NCI-H526 (cell line): ENCODE measurements around the gene ZMYND11.
"Not testable (repeated sequence)": the region's sequence is repeated elsewhere in the genome, so short reads cannot be mapped to it uniquely, and the experiment has no call there.

Experiments used
- DNase-seq, 2 experiments: peaks; one replicate each; lab custom pipeline; 2025; lab: John Stamatoyannopoulos, UW

Gene ZMYND11

DNA sequence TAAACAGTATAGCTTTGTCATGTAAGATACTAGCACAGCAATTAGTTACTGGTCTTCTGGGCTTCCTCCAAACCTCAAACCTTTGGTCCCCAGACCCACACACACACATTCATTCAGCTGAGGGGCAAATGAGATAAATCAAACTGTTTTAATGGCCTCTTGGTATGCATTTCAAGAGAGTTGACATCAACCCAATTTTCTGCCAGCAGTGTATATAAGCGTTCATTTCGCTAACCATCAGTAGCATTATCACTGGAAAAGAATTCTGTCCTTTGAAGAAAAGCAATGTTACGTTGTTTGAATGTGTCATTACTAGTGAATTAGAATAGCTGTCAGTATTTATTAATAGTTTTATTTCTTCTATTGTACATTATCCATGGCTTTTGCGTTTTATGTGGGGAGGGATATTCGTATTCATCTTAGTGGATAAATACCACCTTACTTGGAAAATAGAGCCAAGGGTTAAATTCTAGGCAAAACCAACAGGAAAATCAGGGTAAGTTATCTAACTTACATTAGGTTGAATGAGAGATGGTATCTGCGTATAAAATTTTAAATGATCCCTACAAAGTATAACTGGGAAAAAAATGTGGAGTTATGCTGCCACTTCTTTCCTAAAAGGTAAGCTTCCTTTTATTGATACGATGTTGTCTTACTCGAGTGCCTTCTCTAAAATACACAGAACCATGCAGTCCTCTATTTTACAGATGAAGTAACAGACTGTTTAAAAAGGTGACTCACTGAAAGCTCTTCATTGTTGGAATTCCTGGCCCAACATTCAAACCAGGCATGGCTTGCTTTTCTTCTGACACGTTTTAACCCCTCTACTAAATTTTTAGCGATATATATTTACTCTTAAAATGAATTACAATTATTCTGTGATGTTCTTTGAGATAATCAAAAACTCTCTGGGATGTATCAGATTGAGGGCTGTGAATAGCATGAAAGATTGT is 2.0 kb upstream of the ZMYND11 start:
- no peak for DNase-seq

DNA sequence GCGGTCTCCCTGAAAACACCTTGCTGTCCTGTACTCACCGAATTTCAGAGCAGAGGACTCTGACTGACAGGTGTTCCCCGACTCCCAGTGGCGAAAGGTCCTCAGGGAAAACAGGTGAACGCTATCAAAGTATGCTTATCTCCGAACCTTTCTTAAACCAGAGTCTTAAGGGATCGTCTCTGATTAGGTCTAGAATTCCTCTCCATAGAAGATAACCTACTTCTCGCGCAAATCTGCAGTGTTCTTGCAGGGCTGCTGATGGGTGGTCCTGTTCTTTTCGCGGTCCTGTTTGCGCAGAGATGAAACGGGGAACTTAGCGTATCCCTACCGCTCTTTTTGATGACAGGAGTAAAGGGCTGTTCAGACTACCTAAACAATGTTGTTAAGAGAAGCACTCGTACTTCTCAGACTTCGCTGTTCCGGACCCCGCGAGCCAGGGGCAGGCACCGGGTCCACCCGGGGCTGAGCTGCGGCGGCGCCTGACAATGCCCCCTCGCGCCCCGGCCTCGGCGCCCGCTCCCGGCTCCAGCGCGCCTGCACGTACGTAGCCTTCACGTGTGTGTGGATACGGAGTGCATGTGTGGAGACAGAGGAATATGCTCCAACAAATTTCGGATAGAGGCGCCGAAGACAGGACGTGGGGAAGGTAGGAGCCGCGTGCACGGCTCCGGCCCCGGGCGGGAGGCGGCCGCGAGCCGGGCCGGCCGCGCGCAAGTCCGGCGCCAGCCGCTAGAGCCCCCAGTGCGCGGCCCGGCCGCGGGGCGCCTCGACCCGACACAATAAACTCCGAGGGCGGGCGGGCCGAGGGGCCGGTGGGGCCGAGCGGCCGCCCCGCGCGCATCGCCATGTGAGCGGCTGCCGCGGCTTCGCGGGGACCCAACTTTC is 766 bp upstream of the ZMYND11 start:
- peak; percentile 16 to 55 for DNase-seq

GRCh38 chr10:135601-136464 is 578 bp downstream of the ZMYND11 start:
- DNase-seq, result peak; percentile 44 to 58

DNA sequence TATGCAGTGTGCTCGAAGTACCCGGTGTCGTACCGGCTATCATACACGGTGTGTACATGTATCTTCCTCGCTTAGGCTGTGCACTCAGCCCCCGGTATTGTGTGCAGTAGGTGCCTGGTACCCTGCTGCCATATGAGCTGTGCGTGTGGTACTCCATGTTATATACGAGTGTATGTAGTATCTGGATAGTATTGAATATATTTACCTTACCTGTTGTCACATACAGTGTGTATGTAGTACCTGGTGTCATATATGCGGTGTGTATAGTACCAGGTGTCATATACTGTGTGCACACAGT is 1.2 kb downstream of the ZMYND11 start:
- no peak for DNase-seq

GRCh38 chr10:137031-137430 is 1.8 kb downstream of the ZMYND11 start:
- DNase-seq, result peak; percentile 36

GRCh38 chr10:137606-138005 is 2.4 kb downstream of the ZMYND11 start:
- no peak for DNase-seq

- no peak for DNase-seq
Measured at GRCh38 chr10:142371-142770, 7.1 kb downstream of the ZMYND11 start.

GRCh38 chr10:152915-153314 is 17.7 kb downstream of the ZMYND11 start:
- no peak for DNase-seq

GRCh38 chr10:154348-154747 is 19.1 kb downstream of the ZMYND11 start:
- DNase-seq, result no peak

DNA sequence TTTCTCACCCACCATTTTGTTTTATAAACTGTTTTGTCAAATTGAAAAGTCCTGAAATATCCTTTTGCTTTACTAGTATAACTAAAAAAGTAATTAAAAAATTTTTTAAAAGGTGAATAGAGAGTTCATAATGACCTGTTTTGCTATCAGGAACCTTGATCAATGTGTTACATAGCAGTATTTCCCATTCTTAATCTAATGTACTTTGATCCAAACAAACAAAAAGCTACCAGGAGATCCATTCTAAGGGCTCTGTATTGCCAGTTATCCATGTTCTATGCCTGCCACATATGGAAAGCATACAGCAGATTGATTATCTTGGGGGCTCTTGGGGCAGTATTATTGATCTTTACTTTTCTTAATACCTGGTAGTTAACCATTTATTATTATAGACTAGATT is 32.1 kb downstream of the ZMYND11 start:
- no peak for DNase-seq

DNA sequence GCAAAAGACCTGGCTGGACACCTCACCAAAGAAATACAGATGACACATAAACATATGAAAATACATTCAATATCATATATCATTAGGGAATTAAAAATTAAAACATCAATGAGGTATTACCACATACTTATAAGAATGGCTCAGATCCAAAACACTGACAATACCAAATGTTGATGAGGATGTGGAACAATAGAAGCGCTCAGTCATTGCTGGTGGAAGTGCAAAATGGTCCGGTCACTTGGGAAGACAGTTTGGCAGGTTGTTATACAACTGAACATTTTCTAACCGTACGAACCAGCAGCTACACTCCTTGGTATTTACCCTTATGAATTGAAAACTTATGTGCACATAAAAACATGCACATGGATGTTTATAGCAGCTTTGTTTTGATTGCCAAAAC is 38.5 kb downstream of the ZMYND11 start:
- DNase-seq, result no peak

- DNase-seq, result no peak
Measured at GRCh38 chr10:176677-177076, 41.4 kb downstream of the ZMYND11 start.

DNA sequence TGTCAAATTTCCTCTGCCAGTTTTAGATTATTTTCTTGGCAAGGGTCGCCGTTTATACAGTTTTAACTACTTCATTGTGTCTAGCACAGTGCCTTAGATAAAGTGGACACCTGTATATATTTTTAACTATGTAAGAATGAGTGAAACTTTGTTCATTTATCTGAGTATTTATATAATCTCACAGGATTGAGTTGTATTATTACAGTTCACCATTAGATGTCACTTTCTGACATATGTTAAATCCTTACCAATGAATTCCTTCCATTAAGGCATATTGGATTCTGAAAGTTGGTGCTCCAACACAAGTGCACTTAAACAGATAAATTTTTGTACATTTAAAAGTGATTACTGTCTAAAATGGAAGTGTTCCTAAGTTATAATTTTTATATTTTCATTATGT is 43.0 kb downstream of the ZMYND11 start:
- DNase-seq, result peak in 1 of 2 experiments; percentile 16

DNA sequence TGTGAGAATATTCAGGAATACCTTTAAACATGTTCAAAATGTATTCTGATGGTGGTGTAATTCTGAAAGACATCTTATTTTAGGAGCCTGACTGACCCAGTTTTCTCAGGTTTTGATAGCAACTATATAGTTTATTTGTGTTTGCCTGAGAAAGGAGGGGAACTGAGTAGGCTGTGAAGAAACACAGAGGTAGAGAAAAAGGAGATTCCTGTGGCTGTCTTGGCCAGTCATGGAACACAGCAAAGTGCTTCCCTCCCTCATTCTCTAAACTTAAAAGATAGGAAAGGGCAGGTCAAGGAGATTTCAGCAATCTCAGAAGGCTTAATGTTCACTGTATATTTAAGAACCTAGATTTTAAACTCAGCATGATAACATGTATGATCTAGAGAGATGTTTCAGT is 43.5 kb downstream of the ZMYND11 start:
- no peak for DNase-seq

DNA sequence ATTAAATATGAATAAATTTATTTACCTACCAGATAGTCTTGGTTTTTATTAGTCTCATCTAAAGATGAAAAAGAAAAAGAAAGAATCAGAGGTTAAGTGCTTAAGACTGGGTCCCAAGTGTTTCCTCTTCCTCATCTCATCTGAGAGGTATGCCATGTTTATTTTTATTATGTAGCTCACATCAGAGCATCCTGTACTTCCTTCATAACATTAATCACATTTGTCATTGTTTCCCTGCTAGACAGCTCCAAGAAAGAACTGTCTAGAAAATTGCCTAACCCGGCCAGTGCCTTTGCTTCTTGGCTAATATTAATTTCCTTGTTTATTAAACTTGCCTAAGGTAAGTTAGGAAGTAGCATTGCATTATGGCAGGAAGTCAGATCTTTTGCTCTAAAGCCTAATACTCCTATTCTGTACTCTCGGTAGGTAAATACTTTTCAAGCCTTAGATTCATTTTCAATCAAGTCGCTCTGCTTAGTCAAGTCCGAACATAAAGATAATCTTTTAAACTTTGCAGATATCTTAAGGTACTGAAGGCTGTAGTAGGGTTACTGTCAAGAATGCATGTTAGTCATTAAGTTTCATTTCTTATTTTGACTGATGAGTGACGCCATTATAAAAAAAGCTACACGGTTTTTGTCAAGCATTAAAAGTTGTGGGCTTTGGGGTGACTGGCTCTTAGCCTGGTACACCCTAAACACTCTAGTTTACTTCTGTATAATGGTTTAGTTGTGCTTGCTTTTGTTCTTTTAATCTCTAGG is 47.4 kb downstream of the ZMYND11 start:
- DNase-seq, result no peak

GRCh38 chr10:184174-184573 is 48.9 kb downstream of the ZMYND11 start:
- DNase-seq, result no peak

DNA sequence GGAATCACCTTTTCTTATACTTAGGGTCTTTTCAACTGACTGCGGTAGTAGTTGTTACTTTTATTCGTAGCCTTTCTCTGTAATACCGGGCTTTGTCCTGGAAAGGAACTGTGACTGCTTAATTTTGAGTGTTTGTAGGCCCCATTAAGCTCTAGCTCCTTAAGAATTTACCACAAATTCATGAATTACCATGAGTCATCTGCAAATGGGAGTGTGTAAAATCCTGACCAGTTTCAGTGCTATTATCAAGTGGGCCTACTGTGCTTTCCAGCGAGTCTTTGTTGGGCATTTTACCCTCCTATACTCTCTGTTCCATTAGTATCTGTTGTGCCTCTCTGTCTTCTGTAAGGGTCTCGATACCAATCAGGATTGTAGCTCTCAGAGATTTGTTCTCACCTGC is 49.7 kb downstream of the ZMYND11 start:
- DNase-seq, result no peak

- not testable (repeated sequence) for DNase-seq
Measured at GRCh38 chr10:185571-185970, 50.3 kb downstream of the ZMYND11 start.

- no peak for DNase-seq
Measured at GRCh38 chr10:186911-187310, 51.7 kb downstream of the ZMYND11 start.

DNA sequence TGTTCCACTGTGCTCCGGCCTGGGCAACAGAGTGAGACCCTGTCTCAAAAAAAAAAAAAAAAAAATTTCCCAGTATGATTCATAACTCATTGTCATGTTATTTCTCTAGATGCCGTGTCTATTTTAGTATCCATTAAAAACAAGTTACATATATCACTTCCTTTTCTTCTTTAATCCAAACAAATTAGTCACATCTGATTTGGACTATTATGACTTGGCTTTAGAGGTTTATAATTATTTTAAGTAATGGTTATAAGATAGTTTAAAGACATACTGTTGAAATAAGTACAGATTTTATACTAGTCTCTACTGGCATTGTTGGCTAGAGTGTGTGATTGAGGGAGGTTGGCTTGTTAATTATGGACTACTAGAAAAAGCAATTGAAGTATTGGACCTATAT is 53.3 kb downstream of the ZMYND11 start:
- no peak for DNase-seq

GRCh38 chr10:190216-190615 is 55.0 kb downstream of the ZMYND11 start:
- no peak for DNase-seq
